CD8-positive, alpha-beta memory T cell (primary cell): ENCODE measurements around the gene GTF3A. TPM values are rescaled to one million over a fixed set of nuclear protein-coding genes. Genes with fewer than 3 reads are reported as not detected.
A peak's percentile ranks its signal among the peaks of the same experiment; 100 is the strongest.

Experiments used
- CTCF ChIA-PET: fragments of 350-600 bp; sonication (Branson Sonifier 250); formaldehyde crosslinking; loops from one replicate; lab custom pipeline; 2021; ENCODE audit warnings: antibody characterized with exemption; lab: Charles Lee
- POLR2A ChIA-PET: fragments of 350-600 bp; sonication (Branson Sonifier 250); formaldehyde crosslinking; loops from one replicate; lab custom pipeline; 2021; ENCODE audit warnings: antibody characterized with exemption; lab: Charles Lee
- DNase-seq, 5 donors: peaks; one replicate each; pipeline versions ENCODE4 v3.0.0 to v3.0.0-alpha.2; 2020 to 2022; ENCODE audit warnings: mixed read lengths in 1 of 5
- H3K27ac ChIP-seq: one replicate; pipeline ENCODE4 v1.7.0; 2013; ENCODE audit warnings: low read depth, mild to moderate bottlenecking, low read length, moderate library complexity
- H3K27me3 ChIP-seq: 2 replicates; pipeline ENCODE4 v1.7.0; 2013; ENCODE audit warnings: low read length, mild to moderate bottlenecking; ENCODE audit not compliant: insufficient read depth, poor library complexity, severe bottlenecking
- H3K36me3 ChIP-seq: 2 replicates; pipeline ENCODE4 v1.7.0; 2013; ENCODE audit warnings: mild to moderate bottlenecking, low read length, moderate library complexity; ENCODE audit not compliant: insufficient read depth
- H3K4me1 ChIP-seq: 2 replicates; pipeline ENCODE4 v1.7.0; 2013; ENCODE audit warnings: mild to moderate bottlenecking, low read length, moderate library complexity; ENCODE audit not compliant: insufficient read depth
- H3K4me3 ChIP-seq: 2 replicates; pipeline ENCODE4 v1.7.0; 2013; ENCODE audit warnings: mild to moderate bottlenecking, low read length
- H3K9me3 ChIP-seq: 2 replicates; pipeline ENCODE4 v1.7.0; 2013; ENCODE audit warnings: mild to moderate bottlenecking, low read length
- H3K27ac Mint-ChIP-seq, 8 donors: one replicate each; pipeline ENCODE4 v1.8.0; 2020 to 2021; ENCODE audit warnings: mixed read lengths in 8 of 8, mild to moderate bottlenecking in 6 of 8, inconsistent platforms in 3 of 8, moderate library complexity in 3 of 8
- H3K27me3 Mint-ChIP-seq, 2 donors: one replicate each; pipeline ENCODE4 v1.8.0; 2020 to 2021; ENCODE audit warnings: mixed read lengths in 2 of 2, mild to moderate bottlenecking in 1 of 2, moderate library complexity in 1 of 2
- H3K36me3 Mint-ChIP-seq, 3 donors: one replicate each; pipeline ENCODE4 v1.8.0; 2020 to 2021; ENCODE audit warnings: mixed read lengths in 3 of 3, inconsistent platforms in 1 of 3, mild to moderate bottlenecking in 1 of 3
- H3K4me1 Mint-ChIP-seq, 3 donors: one replicate each; pipeline ENCODE4 v1.8.0; 2020 to 2021; ENCODE audit warnings: mixed read lengths in 3 of 3, inconsistent platforms in 1 of 3, mild to moderate bottlenecking in 1 of 3
- H3K4me3 Mint-ChIP-seq, 7 donors: one replicate each; pipeline ENCODE4 v1.8.0; 2020 to 2021; ENCODE audit warnings: mixed read lengths in 7 of 7, mild to moderate bottlenecking in 6 of 7, moderate library complexity in 4 of 7, inconsistent platforms in 2 of 7
- H3K9me3 Mint-ChIP-seq, 5 donors: one replicate each; pipeline ENCODE4 v1.8.0; 2020 to 2022; ENCODE audit warnings: mixed read lengths in 5 of 5, mild to moderate bottlenecking in 3 of 5, moderate library complexity in 2 of 5, inconsistent platforms in 1 of 5
- polyA plus RNA-seq: library from polyadenylated mRNA; unstranded; fragments of 300-500 nt; fragmentation: Illumina TruSeq; gene quantifications from one replicate; pipeline ENCODE4 v1.2.3, GENCODE V29; 2021
- total RNA-seq, 2 experiments: library from RNA; stranded (reverse); gene quantifications; one replicate each; pipeline ENCODE4 v1.2.3, GENCODE V29; 2021

The GTF3A gene
- total and polyA plus RNA-seq, 3 experiments from 2014 or later, result 296 to 606 (median 323) TPM

GRCh38 chr13:27406178-27406939, 18.1 kb upstream of the GTF3A start:
- DNase-seq, result peak in 4 of 5 donors; percentile 12 to 60 (median 46)
- Mint-ChIP-seq H3K9me3 (no peaks in the 10 kb centered on the region), H3K4me3 (peak overlapping the region in 2 of 7 donors; percentile 20 to 68), H3K4me1 (peaks cover 4 to 5% (median 5%) of the 10 kb centered on the region in 3 donors), H3K36me3 (no peaks in the 10 kb centered on the region), H3K27ac (peak overlapping the region in 2 of 8 donors; percentile 53 to 54), H3K27me3 (peaks cover 19 to 35% of the 10 kb centered on the region in 2 donors)
- Histone ChIP-seq H3K27ac (no peak overlapping the region), H3K36me3 (no peaks in the 10 kb centered on the region), H3K4me1 (peaks cover 8% of the 10 kb centered on the region), H3K27me3 (peaks cover 7% of the 10 kb centered on the region), H3K4me3 (no peak overlapping the region), H3K9me3 (no peaks in the 10 kb centered on the region)
- CTCF ChIA-PET, result interaction anchor here (1.1 to 2.6 kb wide), 8 partner anchors 17 to 421 kb away, joined by 3 to 20 read pairs (median 4); no protein-coding TSS in a partner anchor
- POLR2A ChIA-PET, result interaction anchor here (1.2 kb wide), 1 partner anchor 19 kb away, joined by 3 read pairs; no protein-coding TSS in a partner anchor

DNA sequence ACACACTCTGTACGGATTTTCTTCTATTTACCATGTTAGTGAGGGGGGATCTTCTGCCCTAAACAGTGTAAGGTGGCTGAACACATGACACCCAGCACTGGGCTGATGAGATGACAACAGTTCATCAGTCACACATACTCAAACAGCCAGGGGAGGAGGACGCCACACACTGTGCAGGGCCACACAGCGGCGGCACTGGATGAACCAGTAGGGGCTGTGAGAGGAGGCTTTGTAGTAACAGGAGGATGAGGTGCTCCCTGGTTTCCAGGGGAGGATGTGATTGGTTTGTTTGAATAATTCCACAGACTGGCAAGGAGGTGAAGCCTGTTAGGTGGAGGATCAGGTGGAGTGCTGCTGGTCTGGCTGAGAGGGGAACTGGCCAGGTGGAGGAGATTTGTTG, 16.3 kb upstream of the GTF3A start:
- Histone ChIP-seq H3K4me3 (no peak overlapping the region), H3K36me3 (no peaks in the 10 kb centered on the region), H3K27ac (no peak overlapping the region), H3K9me3 (no peaks in the 10 kb centered on the region), H3K27me3 (peaks cover 7% of the 10 kb centered on the region), H3K4me1 (peaks cover 8% of the 10 kb centered on the region)
- no peak overlapping the region for H3K4me3 Mint-ChIP-seq
- peaks cover 4 to 5% (median 5%) of the 10 kb centered on the region in 3 donors for H3K4me1 Mint-ChIP-seq
- CTCF ChIA-PET, result no interaction called here
- no peaks in the 10 kb centered on the region for H3K36me3 Mint-ChIP-seq
- no peak overlapping the region for H3K27ac Mint-ChIP-seq
- POLR2A ChIA-PET, result no interaction called here
- DNase-seq, result no peak
- H3K27me3 Mint-ChIP-seq, result peaks cover 19 to 44% of the 10 kb centered on the region in 2 donors
- H3K9me3 Mint-ChIP-seq, result no peaks in the 10 kb centered on the region

GRCh38 chr13:27409013-27409412, 15.4 kb upstream of the GTF3A start:
- H3K27ac Mint-ChIP-seq, result peak overlapping the region in 1 of 8 donors; percentile 49
- peaks cover 8% of the 10 kb centered on the region for H3K4me1 ChIP-seq
- H3K36me3 ChIP-seq, result no peaks in the 10 kb centered on the region
- peaks cover 19 to 44% of the 10 kb centered on the region in 2 donors for H3K27me3 Mint-ChIP-seq
- H3K4me3 Mint-ChIP-seq, result no peak overlapping the region
- peaks cover 4 to 5% (median 5%) of the 10 kb centered on the region in 3 donors for H3K4me1 Mint-ChIP-seq
- H3K9me3 ChIP-seq, result no peaks in the 10 kb centered on the region
- H3K27me3 ChIP-seq, result peaks cover 7% of the 10 kb centered on the region
- no peaks in the 10 kb centered on the region for H3K9me3 Mint-ChIP-seq
- CTCF ChIA-PET, result interaction anchor here (1.2 kb wide), 1 partner anchor 417 kb away, joined by 6 read pairs; no protein-coding TSS in a partner anchor
- no peaks in the 10 kb centered on the region for H3K36me3 Mint-ChIP-seq
- H3K4me3 ChIP-seq, result no peak overlapping the region
- POLR2A ChIA-PET, result no interaction called here
- H3K27ac ChIP-seq, result no peak overlapping the region
- DNase-seq, result no peak

GRCh38 chr13:27411341-27411740, 13.1 kb upstream of the GTF3A start:
- H3K27ac ChIP-seq, result no peak overlapping the region
- H3K9me3 ChIP-seq, result no peaks in the 10 kb centered on the region
- Mint-ChIP-seq H3K9me3 (no peaks in the 10 kb centered on the region), H3K27me3 (peaks cover 19 to 49% of the 10 kb centered on the region in 2 donors), H3K4me3 (no peak overlapping the region), H3K27ac (no peak overlapping the region), H3K36me3 (peaks cover 0 to 4% (median 0%) of the 10 kb centered on the region in 3 donors), H3K4me1 (peaks cover 3 to 4% (median 3%) of the 10 kb centered on the region in 3 donors)
- no peak overlapping the region for H3K4me3 ChIP-seq
- peaks cover 3% of the 10 kb centered on the region for H3K4me1 ChIP-seq
- CTCF ChIA-PET, result interaction anchor here (1.8 kb wide), 1 partner anchor 415 kb away, joined by 7 read pairs; no protein-coding TSS in a partner anchor
- DNase-seq, result no peak
- peaks cover 7% of the 10 kb centered on the region for H3K27me3 ChIP-seq
- no peaks in the 10 kb centered on the region for H3K36me3 ChIP-seq
- POLR2A ChIA-PET, result no interaction called here

DNA sequence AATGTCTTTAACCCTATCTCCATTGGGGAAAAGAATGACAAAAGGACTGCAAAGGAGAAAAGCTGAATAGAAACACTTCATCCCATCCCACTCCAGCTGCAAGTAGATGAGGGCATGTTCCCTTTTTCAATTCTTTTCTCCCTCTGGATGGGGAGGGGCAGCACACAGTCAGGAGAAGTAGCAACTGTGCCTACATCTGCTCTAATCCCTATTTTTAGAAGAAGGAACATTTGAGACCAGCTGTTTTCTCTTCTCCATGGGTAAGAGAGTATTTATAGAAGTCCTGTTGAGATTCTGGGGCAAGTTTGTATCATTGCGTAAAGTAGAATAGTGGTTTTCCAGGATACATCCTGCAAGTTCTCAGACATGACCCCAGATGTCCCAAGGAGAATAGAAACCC, 9.3 kb upstream of the GTF3A start:
- DNase-seq, result no peak
- H3K27me3 Mint-ChIP-seq, result peaks cover 2 to 21% of the 10 kb centered on the region in 2 donors
- no peaks in the 10 kb centered on the region for H3K27me3 ChIP-seq
- H3K27ac Mint-ChIP-seq, result no peak overlapping the region
- CTCF ChIA-PET, result interaction anchor here (0.7 to 2.6 kb wide), 3 partner anchors 10 to 415 kb away, joined by 3 to 9 read pairs (median 4); no protein-coding TSS in a partner anchor
- H3K4me1 ChIP-seq, result no peaks in the 10 kb centered on the region
- POLR2A ChIA-PET, result no interaction called here
- H3K27ac ChIP-seq, result no peak overlapping the region
- H3K9me3 ChIP-seq, result no peaks in the 10 kb centered on the region
- peaks cover 0 to 4% (median 0%) of the 10 kb centered on the region in 3 donors for H3K36me3 Mint-ChIP-seq
- H3K4me1 Mint-ChIP-seq, result no peaks in the 10 kb centered on the region
- no peak overlapping the region for H3K4me3 Mint-ChIP-seq
- H3K4me3 ChIP-seq, result no peak overlapping the region
- H3K9me3 Mint-ChIP-seq, result no peaks in the 10 kb centered on the region
- no peaks in the 10 kb centered on the region for H3K36me3 ChIP-seq

- H3K36me3 ChIP-seq, result no peaks in the 10 kb centered on the region
- H3K9me3 ChIP-seq, result no peaks in the 10 kb centered on the region
- no peaks in the 10 kb centered on the region for H3K27me3 ChIP-seq
- H3K4me3 Mint-ChIP-seq, result no peak overlapping the region
- H3K4me1 Mint-ChIP-seq, result peaks cover 7 to 12% (median 12%) of the 10 kb centered on the region in 3 donors
- H3K4me1 ChIP-seq, result peaks cover 5% of the 10 kb centered on the region
- peaks cover 0 to 4% (median 2%) of the 10 kb centered on the region in 3 donors for H3K36me3 Mint-ChIP-seq
- H3K27ac ChIP-seq, result no peak overlapping the region
- H3K27ac Mint-ChIP-seq, result peak overlapping the region in 1 of 8 donors; percentile 34
- peaks cover 2 to 6% of the 10 kb centered on the region in 2 donors for H3K27me3 Mint-ChIP-seq
- H3K4me3 ChIP-seq, result no peak overlapping the region
- POLR2A ChIA-PET, result no interaction called here
- no peak for DNase-seq
- no peaks in the 10 kb centered on the region for H3K9me3 Mint-ChIP-seq
- CTCF ChIA-PET, result interaction anchor here (1.2 kb wide), 1 partner anchor 32 kb away, joined by 3 read pairs; no protein-coding TSS in a partner anchor
Measured at GRCh38 chr13:27419328-27419727, 5.1 kb upstream of the GTF3A start.

GRCh38 chr13:27421101-27421871, 3.1 kb upstream of the GTF3A start:
- DNase-seq, result no peak
- H3K4me3 Mint-ChIP-seq, result peak overlapping the region in 1 of 7 donors; percentile 77
- H3K36me3 Mint-ChIP-seq, result peaks cover 0 to 14% (median 0%) of the 10 kb centered on the region in 3 donors
- Histone ChIP-seq H3K4me1 (peaks cover 17% of the 10 kb centered on the region), H3K27ac (no peak overlapping the region), H3K4me3 (no peak overlapping the region), H3K9me3 (no peaks in the 10 kb centered on the region), H3K27me3 (no peaks in the 10 kb centered on the region), H3K36me3 (no peaks in the 10 kb centered on the region)
- POLR2A ChIA-PET, result no interaction called here
- no peaks in the 10 kb centered on the region for H3K9me3 Mint-ChIP-seq
- CTCF ChIA-PET, result interaction anchor here (0.7 to 1.2 kb wide), 3 partner anchors 11 to 406 kb away, joined by 3 read pairs; no protein-coding TSS in a partner anchor
- H3K27me3 Mint-ChIP-seq, result peaks cover 0 to 2% of the 10 kb centered on the region in 2 donors
- H3K4me1 Mint-ChIP-seq, result peaks cover 16 to 24% (median 23%) of the 10 kb centered on the region in 3 donors
- peak overlapping the region in 2 of 8 donors; percentile 59 to 90 for H3K27ac Mint-ChIP-seq
